Jurkat, Clone E6-1 (cell line): ENCODE data around the gene STAT4.

ENCODE experiments used
- DNase-seq: peaks from one replicate; pipeline ENCODE4 v3.0.0-alpha.2; 2011; ENCODE audit warnings: low read depth, low spot score
- H3K4me3 ChIP-seq: 2 replicates; pipeline ENCODE4 v1.5.1; 2011; ENCODE audit warnings: mild to moderate bottlenecking, low read length, control low read depth, moderate library complexity

The STAT4 gene

DNA sequence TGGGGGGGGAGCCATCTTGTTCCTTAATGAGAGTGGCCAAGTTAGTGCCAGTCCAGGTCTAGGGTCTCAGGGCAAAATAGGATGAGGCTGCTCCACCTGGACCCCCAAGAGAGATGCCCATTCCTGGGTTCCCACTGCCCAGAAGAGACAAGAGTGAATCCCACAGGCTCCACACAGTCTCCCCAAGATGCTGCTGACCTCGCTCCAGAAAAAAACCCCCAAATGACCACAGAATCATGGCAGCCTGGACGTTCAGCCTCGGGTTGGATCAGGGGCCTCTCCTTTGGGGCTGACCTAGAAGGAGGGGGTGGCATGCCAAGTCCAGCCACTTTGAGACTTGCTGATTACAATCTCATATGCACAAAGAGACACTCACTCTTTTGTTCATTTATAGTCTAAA is 161.9 kb downstream of the STAT4 start:
- H3K4me3 ChIP-seq: no peak overlapping the region
- DNase-seq: no peak

DNA sequence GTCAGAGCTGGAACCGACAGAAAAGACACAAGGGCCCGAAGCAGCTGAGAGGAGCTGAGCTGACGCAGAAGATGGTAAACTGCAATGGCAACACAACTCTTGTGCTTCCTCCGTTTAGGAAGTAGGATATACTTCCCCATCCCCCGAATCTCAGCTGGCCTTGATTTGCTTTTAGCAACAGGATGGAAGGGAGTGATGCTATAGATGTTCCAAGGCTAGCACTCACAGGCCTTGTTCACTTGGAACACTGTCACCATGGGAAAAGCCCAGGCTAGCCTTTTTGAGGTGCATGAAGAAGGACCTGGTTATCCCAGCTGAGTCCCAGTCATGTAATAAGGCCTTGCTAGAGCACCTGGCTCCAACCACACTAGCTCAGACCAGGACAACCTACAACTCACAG is 162.9 kb downstream of the STAT4 start:
- H3K4me3 ChIP-seq: no peak overlapping the region

DNA sequence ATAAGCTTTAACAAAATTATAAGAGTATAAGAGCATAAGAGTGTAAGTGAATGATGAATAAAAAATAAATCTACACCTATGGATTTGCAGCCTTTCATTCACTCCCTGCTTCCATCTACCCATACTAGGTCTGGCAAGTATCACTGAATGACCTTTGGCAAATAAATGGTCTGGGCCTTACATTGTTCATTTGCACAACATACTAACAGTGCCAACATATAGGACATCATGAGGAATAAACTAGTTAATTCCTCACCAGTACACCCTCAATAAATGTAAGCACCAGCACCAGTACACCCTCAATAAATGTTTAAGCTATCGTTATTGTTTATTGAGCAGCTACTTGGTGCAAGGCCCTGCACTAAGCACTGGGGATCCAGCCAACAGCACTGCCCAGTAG is 163.7 kb downstream of the STAT4 start:
- no peak for DNase-seq
- H3K4me3 ChIP-seq: no peak overlapping the region

More for the DNA sequence above, 162.9 kb downstream of the STAT4 start:
- no peak for DNase-seq

DNA sequence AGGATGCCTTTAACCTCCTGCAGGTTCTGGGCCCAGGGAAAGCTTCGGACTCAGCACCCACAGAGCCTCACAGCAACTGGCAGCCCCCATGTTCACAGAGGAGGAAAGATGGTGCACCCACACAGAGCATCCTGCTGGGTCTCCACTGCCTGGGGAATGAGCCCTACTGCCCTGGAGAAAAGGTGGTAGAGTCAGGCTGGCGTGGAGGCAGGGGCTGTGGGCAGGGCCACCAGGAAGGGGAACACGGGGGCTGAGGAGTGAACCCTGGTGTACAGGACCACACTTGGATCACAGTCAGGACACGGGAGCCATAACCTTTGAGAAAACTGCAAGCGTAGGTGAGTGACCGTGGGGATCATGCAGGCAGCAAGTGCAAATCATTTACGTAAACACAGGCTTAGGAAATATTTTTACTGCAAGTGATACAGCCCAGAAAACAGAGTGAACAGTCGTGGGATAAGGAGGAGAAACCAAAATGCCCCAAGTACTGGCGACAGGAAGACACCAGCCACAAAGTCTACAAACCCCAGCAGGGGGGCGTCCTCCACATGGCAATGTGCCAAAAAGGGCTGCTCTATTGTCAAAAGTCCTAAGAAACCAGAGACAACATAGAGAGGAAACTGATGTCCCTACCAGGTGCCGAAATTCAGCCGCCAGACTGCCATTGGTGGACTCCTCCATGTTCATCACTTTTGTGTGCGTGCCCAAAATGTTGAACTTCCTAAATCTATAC is 164.4 kb downstream of the STAT4 start:
- no peak overlapping the region for H3K4me3 ChIP-seq
- peak; percentile 71 for DNase-seq

DNA sequence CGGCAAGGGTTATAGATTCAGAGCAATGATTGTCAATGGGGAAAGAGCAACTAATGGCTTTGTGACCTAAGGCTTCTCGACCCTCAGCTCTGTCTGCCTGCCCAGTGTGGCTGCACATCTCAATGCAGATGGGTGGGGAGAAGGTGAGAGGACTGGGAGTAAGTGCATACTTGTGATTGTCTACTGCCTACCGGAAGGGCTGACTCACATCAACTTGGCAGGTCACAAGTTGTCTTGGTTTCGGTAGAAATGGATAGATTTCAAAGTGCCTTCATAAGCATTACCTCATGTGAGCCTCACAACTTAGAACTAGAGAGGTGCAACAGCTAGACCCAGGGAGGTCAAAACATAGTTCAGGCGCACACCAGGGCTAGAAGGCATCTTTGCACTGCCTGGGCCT is 166.2 kb downstream of the STAT4 start:
- no peak for DNase-seq

DNA sequence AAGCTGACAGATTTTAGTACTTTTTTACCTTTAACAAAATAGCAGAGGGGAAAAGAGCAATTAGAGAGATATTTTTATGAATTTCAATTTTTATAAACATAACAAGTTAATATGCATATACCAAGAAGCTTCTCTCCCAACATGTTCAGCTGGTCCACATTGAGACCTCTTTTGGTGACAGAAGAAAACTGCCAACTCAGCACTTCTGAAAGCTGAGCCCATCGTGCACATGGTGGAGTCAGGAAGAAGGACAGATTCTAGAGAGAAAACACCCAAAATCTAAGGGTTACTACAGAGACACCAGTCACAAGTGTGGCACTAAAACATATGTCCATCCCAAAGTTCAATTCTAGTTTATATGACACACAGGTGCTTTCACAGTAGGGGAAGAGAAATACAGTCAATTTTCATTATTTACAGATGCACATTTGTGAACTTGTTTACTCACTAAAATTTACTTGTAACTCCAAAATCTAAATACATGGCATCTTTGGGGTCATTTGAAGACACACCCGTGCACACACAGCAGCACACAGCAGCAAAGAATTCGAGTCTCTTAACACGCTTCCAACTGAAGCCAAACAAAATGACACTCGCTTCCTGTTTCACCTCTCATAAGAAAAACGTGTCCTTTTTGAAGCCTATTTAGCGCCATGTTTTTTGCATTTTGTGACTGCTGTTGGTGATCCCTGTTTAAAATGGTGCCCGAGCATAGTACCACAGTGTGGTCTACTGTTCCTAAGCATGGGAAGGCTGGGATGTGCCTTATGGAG is 168.3 kb downstream of the STAT4 start:
- no peak overlapping the region for H3K4me3 ChIP-seq
- no peak for DNase-seq

More for the DNA sequence above, 166.2 kb downstream of the STAT4 start:
- no peak overlapping the region for H3K4me3 ChIP-seq

DNA sequence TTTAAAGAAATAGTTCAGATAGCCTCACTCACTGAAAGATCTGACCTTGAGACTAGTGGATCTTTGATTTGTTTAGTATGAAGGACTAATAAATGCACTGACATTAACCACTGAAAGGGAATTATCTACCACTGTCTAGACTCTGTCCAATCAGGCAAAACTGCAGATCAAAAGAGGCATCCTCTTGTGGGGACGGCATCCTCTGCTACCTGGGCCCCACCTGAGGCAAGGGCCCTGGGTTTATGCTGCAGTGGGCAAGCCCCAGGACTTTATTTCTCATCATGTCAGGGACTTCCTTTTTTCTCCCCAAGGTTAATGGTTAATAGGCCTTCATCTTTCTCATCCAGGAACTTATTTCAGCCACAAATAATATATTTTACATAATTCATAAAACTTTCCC is 169.1 kb downstream of the STAT4 start:
- H3K4me3 ChIP-seq: no peak overlapping the region

DNA sequence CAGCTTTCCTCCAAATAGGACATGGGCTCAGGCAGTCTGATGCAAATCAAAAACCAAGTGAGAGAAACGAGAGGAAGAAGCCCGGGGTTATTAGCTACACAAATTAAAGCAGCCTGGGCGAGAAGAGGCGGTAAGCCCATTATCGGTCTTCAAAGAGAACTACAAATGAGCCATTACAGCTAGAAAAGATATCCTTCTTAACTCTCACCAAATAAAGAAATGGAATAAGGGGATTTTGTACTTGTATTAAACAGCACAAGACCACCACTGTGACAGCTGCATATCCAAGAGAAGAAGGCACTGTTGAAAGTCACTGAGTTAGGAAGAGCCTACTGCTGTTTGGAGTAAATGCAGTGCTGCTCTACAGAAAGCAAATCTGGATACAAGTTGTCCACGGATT is 169.5 kb downstream of the STAT4 start:
- H3K4me3 ChIP-seq: no peak overlapping the region
- DNase-seq: no peak

More for the DNA sequence above, 169.1 kb downstream of the STAT4 start:
- DNase-seq: no peak

DNA sequence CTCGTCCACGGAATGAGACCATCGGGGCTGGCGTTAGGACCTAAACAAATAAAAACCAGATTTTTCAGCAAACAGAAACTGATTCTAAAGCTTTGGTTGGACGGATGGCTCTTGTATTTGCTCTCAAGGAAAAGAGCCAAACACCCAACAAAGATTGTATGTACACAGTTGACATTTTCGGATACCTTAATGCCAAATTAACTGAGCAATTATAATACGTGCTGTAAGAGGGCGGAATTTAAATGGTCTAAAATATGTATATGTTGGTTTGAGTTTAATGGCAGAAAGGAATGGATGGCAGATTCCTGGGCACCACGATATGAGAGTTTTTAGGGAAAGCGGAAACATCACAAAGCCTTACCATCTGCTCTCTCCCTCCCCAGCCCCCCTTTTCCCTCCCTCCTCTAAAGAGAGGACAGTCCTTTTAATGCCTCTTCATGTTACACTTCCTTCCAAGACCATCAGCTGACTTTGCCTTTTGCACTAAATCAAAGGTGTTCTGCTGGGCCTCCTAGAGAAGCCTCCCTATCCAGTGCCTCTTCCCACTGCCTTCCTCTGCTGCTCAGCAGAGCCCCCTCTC is 170.1 kb downstream of the STAT4 start:
- no peak for DNase-seq
- H3K4me3 ChIP-seq: no peak overlapping the region

DNA sequence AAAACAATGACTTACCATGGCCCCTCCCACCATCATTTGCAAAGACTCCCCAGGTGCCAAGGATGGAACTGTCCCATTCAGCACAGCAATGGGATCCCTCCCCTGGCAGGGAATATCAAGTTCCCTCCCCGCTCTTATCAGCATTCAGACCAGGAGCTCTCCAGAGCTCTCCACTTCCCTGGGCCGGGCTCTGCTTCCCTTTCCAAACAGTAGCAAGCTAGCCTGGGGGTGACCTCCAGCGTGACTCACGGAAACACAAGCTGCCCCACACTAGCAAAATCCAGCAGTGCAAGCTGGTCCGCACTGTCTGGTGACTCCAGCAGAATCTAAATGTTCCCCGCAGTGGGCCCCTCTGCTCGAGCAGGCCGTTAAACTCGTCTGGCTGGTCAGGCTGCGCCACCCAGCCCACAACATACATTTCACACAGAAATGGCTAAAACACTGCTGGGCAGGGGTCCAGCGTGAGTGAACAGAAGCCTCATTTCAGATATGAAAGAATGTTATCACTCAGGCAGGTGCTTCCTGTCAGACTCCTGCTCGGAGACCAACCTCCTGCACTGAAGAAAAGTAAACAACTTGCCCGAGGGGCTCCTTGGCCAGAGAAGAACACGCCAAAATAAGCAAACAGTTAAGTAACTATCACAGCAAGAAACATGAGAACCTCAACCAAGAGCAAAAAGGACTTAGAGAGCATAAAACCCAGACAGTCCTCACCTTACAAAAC is 170.7 kb downstream of the STAT4 start:
- DNase-seq: no peak
- no peak overlapping the region for H3K4me3 ChIP-seq
